HG03439 (cell line): ENCODE results near the gene STH.

Experiments
- ATAC-seq: cut with Tn5 transposase; IDR thresholded peaks from one replicate; pipeline ENCODE4 v1.9.1; 2021; ENCODE audit warnings: mild to moderate bottlenecking, moderate library complexity; ENCODE audit not compliant: unreplicated experiment

Gene STH

GRCh38 chr17:46025060-46025459 is 26.0 kb downstream of the STH start:
- no peak for ATAC-seq

GRCh38 chr17:46025510-46026165 is 26.6 kb downstream of the STH start:
- no peak for ATAC-seq

- no peak for ATAC-seq
Measured at GRCh38 chr17:46026166-46027047, 27.4 kb downstream of the STH start.

GRCh38 chr17:46027048-46027975 is 28.3 kb downstream of the STH start:
- ATAC-seq = no peak

- no peak for ATAC-seq
Measured at GRCh38 chr17:46027976-46028325, 28.9 kb downstream of the STH start.

- ATAC-seq = no peak
Measured at GRCh38 chr17:46028374-46028773, 29.3 kb downstream of the STH start.

GRCh38 chr17:46028981-46029565 is 30.0 kb downstream of the STH start:
- ATAC-seq = no peak

- ATAC-seq = no peak
Measured at GRCh38 chr17:46029627-46030026, 30.6 kb downstream of the STH start.

GRCh38 chr17:46030752-46031151 is 31.7 kb downstream of the STH start:
- ATAC-seq = no peak

- ATAC-seq = no peak
Measured at GRCh38 chr17:46031440-46031839, 32.4 kb downstream of the STH start.

GRCh38 chr17:46031920-46032319 is 32.9 kb downstream of the STH start:
- no peak for ATAC-seq

- no peak for ATAC-seq
Measured at GRCh38 chr17:46032909-46033308, 33.9 kb downstream of the STH start.

- ATAC-seq = no peak
Measured at GRCh38 chr17:46033392-46033791, 34.3 kb downstream of the STH start.

GRCh38 chr17:46035112-46035818 is 36.2 kb downstream of the STH start:
- ATAC-seq = no peak

- no peak for ATAC-seq
Measured at GRCh38 chr17:46036491-46036890, 37.4 kb downstream of the STH start.

- ATAC-seq = no peak
Measured at GRCh38 chr17:46037722-46038255, 38.7 kb downstream of the STH start.

GRCh38 chr17:46038414-46038813 is 39.4 kb downstream of the STH start:
- no peak for ATAC-seq

- ATAC-seq = no peak
Measured at GRCh38 chr17:46038937-46039336, 39.9 kb downstream of the STH start.

GRCh38 chr17:46039592-46040186 is 40.6 kb downstream of the STH start:
- ATAC-seq = no peak

GRCh38 chr17:46042246-46042645 is 43.2 kb downstream of the STH start:
- no peak for ATAC-seq
